ENCODE measurements around the gene CFAP210. TPM values are rescaled to one million over a fixed set of nuclear protein-coding genes. Genes with fewer than 3 reads are reported as not detected.

Gene CFAP210
- total and polyA plus RNA-seq, 4 donors, result 0.02 to 0.42 (median 0.21) TPM

DNA sequence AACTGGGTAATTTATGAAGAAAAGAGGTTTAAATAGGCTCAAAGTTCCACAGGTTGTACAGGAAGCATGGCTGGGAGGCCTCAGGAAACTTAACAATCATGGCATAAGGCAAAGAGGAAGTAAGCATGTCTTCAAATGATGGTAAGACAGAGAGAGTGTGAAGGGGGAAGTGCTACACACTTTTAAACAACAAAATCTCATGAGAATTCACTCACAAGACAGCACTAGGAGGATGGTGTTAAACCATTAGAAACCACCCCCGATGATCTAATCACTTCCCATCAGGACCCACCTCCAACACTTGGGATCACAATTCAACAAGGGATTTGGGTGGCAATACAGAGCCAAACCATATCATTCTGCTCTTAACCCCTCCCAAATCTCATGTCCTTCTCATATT, 34.9 kb downstream of the CFAP210 start:
- no peak overlapping the region for H3K27ac ChIP-seq (ENCODE audit: low read depth in 1 of 2, low read length in 2 of 2)
- TF ChIP-seq, protein P1, sequence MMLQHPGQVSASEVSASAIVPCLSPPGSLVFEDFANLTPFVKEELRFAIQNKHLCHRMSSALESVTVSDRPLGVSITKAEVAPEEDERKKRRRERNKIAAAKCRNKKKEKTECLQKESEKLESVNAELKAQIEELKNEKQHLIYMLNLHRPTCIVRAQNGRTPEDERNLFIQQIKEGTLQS (IDR thresholded peaks at IDR 0.05), result no peak
- no peak for TF ChIP-seq HNF4A (conservative IDR thresholded peaks at IDR 0.05)
- no peak for TF ChIP-seq EGR1 (IDR thresholded peaks at IDR 0.05; ENCODE audit: low read depth in 2 of 2)
- TF ChIP-seq RAD21 (IDR thresholded peaks at IDR 0.05), result no peak
- TF ChIP-seq FOXA2 (IDR thresholded peaks at IDR 0.05), result no peak
- TF ChIP-seq, protein P2, sequence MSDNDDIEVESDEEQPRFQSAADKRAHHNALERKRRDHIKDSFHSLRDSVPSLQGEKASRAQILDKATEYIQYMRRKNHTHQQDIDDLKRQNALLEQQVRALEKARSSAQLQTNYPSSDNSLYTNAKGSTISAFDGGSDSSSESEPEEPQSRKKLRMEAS (IDR thresholded peaks at IDR 0.05), result no peak
- TF ChIP-seq, protein P3, sequence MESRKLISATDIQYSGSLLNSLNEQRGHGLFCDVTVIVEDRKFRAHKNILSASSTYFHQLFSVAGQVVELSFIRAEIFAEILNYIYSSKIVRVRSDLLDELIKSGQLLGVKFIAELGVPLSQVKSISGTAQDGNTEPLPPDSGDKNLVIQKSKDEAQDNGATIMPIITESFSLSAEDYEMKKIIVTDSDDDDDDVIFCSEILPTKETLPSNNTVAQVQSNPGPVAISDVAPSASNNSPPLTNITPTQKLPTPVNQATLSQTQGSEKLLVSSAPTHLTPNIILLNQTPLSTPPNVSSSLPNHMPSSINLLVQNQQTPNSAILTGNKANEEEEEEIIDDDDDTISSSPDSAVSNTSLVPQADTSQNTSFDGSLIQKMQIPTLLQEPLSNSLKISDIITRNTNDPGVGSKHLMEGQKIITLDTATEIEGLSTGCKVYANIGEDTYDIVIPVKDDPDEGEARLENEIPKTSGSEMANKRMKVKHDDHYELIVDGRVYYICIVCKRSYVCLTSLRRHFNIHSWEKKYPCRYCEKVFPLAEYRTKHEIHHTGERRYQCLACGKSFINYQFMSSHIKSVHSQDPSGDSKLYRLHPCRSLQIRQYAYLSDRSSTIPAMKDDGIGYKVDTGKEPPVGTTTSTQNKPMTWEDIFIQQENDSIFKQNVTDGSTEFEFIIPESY (IDR thresholded peaks at IDR 0.05), result no peak
- TF ChIP-seq GABPA (IDR thresholded peaks at IDR 0.05 in 1 of 2, conservative IDR thresholded peaks at IDR 0.05 in 1 of 2), result no peak
- TF ChIP-seq YY1 (IDR thresholded peaks at IDR 0.05), result no peak
- no peak for TF ChIP-seq SP1 (IDR thresholded peaks at IDR 0.05)
- TF ChIP-seq, protein P4, sequence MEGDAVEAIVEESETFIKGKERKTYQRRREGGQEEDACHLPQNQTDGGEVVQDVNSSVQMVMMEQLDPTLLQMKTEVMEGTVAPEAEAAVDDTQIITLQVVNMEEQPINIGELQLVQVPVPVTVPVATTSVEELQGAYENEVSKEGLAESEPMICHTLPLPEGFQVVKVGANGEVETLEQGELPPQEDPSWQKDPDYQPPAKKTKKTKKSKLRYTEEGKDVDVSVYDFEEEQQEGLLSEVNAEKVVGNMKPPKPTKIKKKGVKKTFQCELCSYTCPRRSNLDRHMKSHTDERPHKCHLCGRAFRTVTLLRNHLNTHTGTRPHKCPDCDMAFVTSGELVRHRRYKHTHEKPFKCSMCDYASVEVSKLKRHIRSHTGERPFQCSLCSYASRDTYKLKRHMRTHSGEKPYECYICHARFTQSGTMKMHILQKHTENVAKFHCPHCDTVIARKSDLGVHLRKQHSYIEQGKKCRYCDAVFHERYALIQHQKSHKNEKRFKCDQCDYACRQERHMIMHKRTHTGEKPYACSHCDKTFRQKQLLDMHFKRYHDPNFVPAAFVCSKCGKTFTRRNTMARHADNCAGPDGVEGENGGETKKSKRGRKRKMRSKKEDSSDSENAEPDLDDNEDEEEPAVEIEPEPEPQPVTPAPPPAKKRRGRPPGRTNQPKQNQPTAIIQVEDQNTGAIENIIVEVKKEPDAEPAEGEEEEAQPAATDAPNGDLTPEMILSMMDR (IDR thresholded peaks at IDR 0.05; ENCODE audit: low read depth, low read length, missing input control), result no peak
- no peak for TF ChIP-seq RXRA (IDR thresholded peaks at IDR 0.05)
- no peak for TF ChIP-seq HNF4G (IDR thresholded peaks at IDR 0.05)
- TF ChIP-seq JUND (IDR thresholded peaks at IDR 0.05), result no peak
- no peak for TF ChIP-seq FOXA1 (IDR thresholded peaks at IDR 0.05)
- no peak for TF ChIP-seq TAF1 (conservative IDR thresholded peaks at IDR 0.05)
- no peak overlapping the region for H3K9ac ChIP-seq (ENCODE audit: low read depth in 1 of 2, low read length in 2 of 2)
- H3K4me1 ChIP-seq (ENCODE audit: control insufficient read depth in 4 of 4, insufficient read depth in 4 of 4, low read length in 3 of 4), result no peaks in the 10 kb centered on the region
- no peaks in the 10 kb centered on the region for H3K9me3 ChIP-seq (ENCODE audit: control insufficient read depth in 4 of 4, low read length in 3 of 4)
- H3K4me3 ChIP-seq (ENCODE audit: low read depth in 1 of 3, low read length in 3 of 3), result no peak overlapping the region
- no peak for DNase-seq (ENCODE audit: low spot score)
- H3K27me3 ChIP-seq (ENCODE audit: control insufficient read depth in 4 of 4, insufficient read depth in 4 of 4, low read length in 3 of 4), result no peaks in the 10 kb centered on the region
- 84% methylated on average over 1 of the region's 1 CpG for WGBS
- H3K36me3 ChIP-seq (ENCODE audit: control insufficient read depth in 4 of 4, insufficient read depth in 3 of 4, low read depth in 1 of 4, low read length in 3 of 4), result no peaks in the 10 kb centered on the region

DNA sequence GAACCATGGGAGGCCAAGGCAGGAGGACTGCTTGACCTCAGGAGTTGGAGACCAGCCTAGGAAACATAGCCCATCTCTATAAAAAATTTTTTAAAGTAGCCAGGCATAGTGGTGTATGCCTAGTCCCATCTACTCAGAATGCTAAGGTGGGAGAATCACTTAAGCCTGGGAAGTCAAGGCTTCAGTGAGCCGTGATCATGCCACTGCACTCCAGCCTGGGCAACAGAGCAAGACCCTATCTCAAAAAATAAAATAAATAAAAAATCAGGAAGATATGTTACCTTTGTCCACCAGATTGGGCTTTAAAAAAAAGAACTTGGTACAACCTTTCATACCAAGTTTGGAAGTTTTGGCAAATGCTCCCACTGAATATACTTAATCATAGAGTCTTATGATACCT, 35.3 kb downstream of the CFAP210 start:
- 97% methylated on average over 1 of the region's 1 CpG for WGBS
- TF ChIP-seq, protein P3 (IDR thresholded peaks at IDR 0.05), result no peak
- TF ChIP-seq FOXA2 (IDR thresholded peaks at IDR 0.05), result no peak
- no peak for TF ChIP-seq GABPA (IDR thresholded peaks at IDR 0.05 in 1 of 2, conservative IDR thresholded peaks at IDR 0.05 in 1 of 2)
- TF ChIP-seq RXRA (IDR thresholded peaks at IDR 0.05), result no peak
- TF ChIP-seq, protein P4 (IDR thresholded peaks at IDR 0.05; ENCODE audit: low read depth, low read length, missing input control), result no peak
- TF ChIP-seq JUND (IDR thresholded peaks at IDR 0.05), result no peak
- TF ChIP-seq, protein P5, sequence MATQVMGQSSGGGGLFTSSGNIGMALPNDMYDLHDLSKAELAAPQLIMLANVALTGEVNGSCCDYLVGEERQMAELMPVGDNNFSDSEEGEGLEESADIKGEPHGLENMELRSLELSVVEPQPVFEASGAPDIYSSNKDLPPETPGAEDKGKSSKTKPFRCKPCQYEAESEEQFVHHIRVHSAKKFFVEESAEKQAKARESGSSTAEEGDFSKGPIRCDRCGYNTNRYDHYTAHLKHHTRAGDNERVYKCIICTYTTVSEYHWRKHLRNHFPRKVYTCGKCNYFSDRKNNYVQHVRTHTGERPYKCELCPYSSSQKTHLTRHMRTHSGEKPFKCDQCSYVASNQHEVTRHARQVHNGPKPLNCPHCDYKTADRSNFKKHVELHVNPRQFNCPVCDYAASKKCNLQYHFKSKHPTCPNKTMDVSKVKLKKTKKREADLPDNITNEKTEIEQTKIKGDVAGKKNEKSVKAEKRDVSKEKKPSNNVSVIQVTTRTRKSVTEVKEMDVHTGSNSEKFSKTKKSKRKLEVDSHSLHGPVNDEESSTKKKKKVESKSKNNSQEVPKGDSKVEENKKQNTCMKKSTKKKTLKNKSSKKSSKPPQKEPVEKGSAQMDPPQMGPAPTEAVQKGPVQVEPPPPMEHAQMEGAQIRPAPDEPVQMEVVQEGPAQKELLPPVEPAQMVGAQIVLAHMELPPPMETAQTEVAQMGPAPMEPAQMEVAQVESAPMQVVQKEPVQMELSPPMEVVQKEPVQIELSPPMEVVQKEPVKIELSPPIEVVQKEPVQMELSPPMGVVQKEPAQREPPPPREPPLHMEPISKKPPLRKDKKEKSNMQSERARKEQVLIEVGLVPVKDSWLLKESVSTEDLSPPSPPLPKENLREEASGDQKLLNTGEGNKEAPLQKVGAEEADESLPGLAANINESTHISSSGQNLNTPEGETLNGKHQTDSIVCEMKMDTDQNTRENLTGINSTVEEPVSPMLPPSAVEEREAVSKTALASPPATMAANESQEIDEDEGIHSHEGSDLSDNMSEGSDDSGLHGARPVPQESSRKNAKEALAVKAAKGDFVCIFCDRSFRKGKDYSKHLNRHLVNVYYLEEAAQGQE (IDR thresholded peaks at IDR 0.05), result no peak
- DNase-seq (ENCODE audit: low spot score), result no peak
- no peaks in the 10 kb centered on the region for H3K36me3 ChIP-seq (ENCODE audit: control insufficient read depth in 4 of 4, insufficient read depth in 3 of 4, low read depth in 1 of 4, low read length in 3 of 4)
- H3K9me3 ChIP-seq (ENCODE audit: control insufficient read depth in 4 of 4, low read length in 3 of 4), result no peaks in the 10 kb centered on the region
- no peak overlapping the region for H3K9ac ChIP-seq (ENCODE audit: low read depth in 1 of 2, low read length in 2 of 2)
- H3K4me1 ChIP-seq (ENCODE audit: control insufficient read depth in 4 of 4, insufficient read depth in 4 of 4, low read length in 3 of 4), result no peaks in the 10 kb centered on the region
- H3K27me3 ChIP-seq (ENCODE audit: control insufficient read depth in 4 of 4, insufficient read depth in 4 of 4, low read length in 3 of 4), result no peaks in the 10 kb centered on the region
- H3K27ac ChIP-seq (ENCODE audit: low read depth in 1 of 2, low read length in 2 of 2), result no peak overlapping the region
- H3K4me3 ChIP-seq (ENCODE audit: low read depth in 1 of 3, low read length in 3 of 3), result no peak overlapping the region
